T1000 (cell line): ENCODE measurements around the gene CLDN5.

Source experiments
- DNase-seq: peaks from one replicate; lab custom pipeline; 2025; ENCODE audit warnings: mixed read lengths; lab: John Stamatoyannopoulos, UW

The CLDN5 gene

DNA sequence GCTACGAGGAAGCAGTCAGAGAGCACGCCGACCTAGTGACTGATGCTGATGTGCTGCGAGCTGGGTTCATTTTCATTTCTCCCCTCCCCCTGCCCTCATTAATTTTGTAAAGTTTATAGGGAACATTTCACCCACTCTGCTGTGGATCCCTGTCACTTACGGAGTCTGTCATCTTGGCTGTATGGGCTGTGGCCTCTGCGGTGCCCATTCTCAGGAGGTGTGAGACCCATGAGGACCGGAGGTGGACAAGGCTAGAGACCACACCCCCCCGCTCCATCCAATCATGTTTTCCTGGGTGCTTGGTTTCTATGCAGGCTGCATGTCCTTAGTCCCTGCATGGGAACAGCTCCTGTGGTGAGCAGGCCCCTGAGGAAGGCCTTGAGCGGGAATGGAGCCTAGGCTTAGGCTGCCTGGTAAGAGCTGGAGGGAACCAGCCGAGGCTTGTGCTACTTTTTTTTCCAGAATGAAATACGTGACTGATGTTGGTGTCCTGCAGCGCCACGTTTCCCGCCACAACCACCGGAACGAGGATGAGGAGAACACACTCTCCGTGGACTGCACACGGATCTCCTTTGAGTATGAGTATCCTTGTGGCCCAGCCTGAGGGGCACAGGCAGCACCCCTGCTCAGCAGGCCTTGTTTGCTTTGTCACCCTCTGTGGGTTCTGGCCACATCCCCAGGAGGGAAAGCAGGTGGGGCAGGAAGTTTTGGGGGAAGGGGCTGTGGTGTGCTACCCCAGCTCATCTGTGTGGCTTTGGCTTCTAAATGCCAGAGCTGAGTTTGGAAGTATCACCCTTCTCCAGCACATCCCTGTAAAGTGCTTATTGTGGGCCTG lies 19.1 kb downstream of the CLDN5 start:
- no peak for DNase-seq

DNA sequence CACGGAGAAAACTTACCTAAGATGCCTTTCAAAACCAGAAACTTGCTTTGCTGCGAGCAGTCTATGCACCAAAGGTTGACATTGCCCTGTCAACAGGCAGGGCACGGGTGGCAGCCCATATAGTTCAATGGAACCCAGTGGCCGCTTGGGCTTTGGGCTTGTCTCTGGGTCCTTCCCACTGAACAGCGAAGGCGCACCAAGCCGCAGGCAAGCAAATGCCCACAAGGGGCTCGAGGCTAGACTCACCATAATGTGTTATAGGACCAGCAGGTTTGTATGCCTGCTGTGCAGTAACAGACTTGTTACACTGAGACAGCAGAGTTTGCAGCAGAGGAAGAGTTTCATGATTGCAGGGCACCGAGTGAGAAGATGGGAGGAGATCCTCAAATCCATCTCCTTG lies 20.3 kb downstream of the CLDN5 start:
- no peak for DNase-seq

DNA sequence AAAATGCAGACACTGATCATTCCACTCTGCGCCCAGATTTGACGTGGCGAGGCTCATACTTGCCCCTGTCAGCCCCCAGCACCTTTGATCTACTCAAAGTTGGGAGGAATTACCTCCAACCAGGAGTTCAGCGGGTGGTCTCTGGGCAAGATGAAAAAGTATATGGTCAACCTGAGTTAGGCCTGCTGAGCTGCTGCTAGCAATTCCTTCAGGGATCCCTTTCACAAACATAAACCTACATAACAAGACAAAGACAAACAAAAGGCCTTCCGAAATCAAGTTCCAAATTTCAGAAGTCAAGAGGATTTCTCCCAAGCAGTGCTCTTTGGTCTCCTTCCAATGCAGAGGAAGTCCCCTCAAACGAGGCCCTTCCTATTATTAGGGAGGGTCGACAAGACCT lies 20.8 kb downstream of the CLDN5 start:
- no peak for DNase-seq

DNA sequence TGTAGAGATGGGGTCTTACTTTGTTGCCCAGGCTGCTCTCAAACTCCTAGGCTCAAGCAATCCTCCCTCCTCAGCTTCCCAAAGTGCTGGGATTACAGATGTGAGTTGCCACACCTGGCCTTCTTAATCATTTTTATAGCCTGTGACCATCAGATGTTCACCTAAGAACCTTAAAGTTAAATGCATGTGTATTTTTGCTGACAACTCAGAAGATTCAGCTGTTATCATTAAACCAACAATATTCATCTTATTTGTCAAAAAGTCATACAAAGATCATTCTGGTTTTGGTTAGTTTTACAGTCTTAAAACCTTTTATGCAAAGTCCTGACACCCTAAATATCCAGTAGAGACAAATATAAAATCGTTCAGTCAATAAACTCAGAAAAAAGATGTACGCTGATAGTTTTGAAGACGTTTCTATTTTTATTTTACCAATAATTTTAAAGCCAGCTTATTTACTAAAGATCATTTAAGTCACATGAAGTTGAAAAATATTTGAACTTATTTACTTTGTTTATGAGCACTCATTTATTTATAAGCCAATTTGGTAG lies 22.2 kb downstream of the CLDN5 start:
- no peak for DNase-seq

DNA sequence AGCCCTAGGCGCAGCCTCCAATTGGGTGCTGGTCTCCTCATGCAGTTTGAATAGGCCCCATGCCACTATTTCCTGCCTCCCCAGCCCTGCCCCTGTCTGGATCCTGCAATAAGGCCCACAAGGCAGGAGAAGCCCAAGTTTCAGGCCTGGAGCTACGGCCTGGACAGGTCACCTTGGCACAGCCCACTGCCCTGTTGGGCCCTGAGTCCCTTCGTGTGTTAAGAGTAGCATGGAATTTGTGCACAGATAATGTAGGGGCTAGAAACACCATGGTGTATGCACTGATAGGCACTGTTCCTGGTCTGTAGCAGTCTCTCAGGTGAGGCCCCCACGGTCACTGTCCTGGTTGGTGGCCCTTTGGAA lies 24.3 kb downstream of the CLDN5 start:
- no peak for DNase-seq

GRCh38 chr22:19499236-19499879 lies 24.9 kb downstream of the CLDN5 start:
- no peak for DNase-seq

DNA sequence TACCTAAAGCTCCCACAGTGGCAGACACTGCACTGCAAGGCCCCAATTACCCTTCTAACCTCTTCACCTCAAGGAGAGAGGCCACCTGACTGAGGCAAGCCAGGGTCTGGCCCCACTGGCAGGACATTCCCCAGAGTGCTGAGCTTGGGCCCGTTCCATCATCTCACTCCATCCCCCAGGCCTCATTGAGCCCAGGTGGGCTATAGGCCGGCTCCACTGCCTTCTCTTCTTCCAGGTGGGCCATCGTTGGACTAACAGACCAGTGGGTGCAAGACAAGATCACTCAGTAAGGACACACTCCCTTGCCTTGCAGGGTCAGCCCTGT lies 25.4 kb downstream of the CLDN5 start:
- DNase-seq, result no peak

DNA sequence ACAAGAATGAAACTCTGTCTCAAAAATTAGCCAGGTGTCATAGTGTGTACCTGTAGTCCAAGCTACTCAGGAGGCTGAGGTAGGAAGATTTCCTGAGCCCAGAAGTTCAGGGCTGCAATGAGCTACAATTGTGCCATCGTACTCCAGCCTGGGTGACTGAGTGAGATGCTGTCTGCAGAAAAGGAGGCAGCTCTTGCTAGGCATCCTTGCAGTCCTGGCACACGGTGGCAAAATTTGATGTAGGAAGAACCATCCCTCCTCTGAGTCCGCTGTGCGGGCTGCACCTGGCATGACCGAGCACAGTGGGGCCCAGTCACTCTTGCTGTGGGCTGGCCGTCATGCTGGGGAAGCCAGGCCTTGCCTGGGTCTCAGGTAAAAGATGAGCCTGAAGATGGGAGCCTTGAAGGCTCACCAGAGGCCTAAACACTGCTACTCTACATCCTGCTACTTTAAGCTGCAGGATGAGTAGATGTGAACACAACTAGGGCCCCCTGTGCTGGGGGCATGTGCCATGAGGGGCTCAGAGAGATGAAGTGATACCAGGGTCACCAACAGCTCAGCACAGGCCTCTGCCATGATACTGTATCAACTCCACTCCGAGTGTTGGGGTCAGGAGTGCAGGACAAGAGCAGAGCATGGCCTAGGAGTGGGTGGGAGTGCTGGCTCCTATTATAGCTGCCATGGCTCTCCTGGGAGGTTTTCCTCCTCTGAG lies 25.9 kb downstream of the CLDN5 start:
- no peak for DNase-seq

DNA sequence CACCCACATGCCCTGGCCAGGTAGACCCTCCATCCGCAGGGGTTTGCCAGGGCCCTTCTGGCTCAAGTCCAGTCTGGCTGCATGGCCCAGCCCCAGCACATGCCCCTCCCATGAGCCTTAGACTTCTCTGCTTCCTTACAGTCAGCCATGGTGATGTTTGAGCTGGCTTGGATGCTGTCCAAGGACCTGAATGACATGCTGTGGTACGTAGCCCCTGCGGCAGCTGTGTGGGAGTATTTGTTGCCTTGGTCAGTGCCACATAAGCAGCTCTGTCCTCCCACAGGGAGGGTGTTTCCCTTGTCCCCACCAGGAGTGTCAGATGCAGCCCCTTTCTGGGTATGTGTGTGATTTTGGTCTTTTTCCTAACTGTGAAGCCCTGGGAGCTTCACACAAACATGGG lies 27.0 kb downstream of the CLDN5 start:
- no peak for DNase-seq

DNA sequence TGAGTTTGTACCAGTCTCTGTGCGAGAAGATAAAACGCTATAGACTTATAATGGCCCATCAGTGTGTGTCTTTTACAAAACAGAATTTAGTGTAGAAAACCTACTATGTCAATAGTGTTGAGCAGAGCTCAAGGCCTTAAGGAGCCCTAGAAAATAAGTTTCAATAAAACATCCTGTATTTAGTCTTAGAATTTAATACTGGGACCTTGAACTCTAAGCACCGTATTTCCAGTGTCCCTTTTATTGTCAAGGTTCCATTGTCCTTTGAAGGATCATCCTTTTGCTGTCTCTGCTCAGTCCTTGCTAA lies 27.9 kb downstream of the CLDN5 start:
- no peak for DNase-seq

DNA sequence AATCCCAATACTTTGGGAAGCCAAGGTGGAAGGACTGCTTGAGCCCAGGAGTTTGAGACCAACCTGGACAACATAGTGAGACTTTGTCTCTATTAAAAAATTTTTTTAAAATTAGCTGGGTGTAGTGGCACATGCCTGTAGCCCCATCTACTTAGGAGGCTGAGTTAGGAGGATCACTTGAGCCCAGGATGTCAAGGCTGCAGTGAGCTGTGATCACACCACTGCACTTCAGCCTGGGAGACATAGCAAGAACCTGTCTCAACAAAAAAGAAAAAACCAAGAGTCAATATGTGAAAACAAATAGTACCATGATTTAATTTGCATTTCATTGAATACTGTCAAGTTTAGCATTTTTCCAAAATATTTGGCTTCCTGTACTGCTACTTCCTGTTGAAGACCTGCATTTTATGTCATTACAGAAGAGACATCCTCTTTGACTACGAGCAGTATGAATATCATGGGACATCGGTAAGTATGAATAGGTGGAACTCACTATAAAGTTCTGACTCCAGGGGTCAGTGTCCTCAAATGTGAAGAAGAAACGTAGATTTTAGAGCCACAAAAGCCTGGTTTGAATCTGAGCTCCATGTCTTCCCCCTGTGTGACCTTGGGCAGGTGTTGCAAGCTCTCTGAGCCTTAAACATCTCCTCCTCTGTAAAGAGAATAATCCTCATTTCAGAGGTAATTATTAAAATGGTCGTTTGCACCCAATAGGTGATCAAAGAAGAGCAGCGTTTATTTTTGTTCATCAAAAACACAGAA lies 28.5 kb downstream of the CLDN5 start:
- DNase-seq, result no peak

- DNase-seq, result no peak
Observed at GRCh38 chr22:19494676-19495173, 29.5 kb downstream of the CLDN5 start.

DNA sequence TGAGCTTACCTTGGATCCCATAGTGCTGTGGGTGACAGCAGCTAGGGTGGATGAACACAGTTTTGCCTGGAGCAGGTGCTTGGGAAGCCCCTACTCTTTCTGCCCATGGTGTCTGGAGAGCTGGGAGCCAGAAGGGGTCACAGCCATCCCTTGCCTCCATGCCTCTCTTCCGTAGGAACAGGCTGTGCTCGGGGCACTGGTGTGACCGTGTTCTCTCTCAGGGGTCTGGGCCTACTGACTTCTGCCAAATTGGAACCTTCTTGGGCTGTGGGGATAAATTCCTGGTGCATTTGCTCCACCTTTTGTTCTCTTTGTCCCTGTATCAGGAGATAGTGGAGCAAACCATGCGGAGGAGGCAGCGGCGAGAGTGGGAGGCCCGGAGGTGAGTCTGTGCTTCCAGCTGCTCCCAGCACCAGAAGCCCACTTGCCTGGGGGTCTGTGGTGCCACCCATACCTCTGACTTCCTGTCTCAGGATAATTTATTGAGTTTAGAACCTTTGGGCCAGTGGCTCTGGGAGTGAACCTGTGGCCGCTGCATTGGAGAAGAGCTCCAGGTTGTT lies 30.1 kb downstream of the CLDN5 start:
- no peak for DNase-seq

DNA sequence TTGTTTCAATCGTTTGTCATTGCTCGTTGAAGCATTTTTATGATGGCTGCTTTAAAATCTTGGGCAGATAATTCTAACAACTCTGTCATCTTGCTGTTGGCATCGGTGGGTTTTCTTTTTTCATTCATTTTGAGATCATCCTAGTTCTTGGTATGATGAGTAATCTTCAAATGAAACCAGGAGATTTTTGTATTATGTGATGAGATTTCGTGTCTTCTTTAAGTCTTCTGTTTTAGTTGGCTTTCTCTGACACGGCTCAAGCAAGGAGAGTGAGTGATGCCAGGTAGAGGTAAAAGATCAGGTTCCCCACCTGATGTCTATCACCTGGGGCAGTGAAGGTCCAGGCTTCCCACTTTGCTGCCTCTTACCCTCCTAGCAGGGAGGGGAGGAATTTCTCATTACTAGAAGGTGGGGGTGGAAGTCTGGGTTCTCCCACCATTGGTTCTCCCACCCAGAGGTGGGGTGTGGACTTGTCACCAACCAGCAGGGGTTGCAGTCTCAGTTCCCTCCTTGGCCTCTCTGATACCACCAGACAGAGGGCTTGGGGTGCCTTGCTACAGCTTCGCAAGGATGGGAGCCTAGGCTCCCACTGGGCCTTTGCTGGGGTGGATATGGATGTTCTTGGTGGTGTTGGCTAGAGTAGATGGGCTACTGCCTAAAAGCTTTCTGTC lies 31.6 kb downstream of the CLDN5 start:
- DNase-seq, result no peak

- DNase-seq, result no peak
Observed at GRCh38 chr22:19490628-19491230, 33.5 kb downstream of the CLDN5 start.

GRCh38 chr22:19488884-19489843 lies 35.0 kb downstream of the CLDN5 start:
- no peak for DNase-seq

GRCh38 chr22:19488285-19488684 lies 35.9 kb downstream of the CLDN5 start:
- DNase-seq, result no peak

DNA sequence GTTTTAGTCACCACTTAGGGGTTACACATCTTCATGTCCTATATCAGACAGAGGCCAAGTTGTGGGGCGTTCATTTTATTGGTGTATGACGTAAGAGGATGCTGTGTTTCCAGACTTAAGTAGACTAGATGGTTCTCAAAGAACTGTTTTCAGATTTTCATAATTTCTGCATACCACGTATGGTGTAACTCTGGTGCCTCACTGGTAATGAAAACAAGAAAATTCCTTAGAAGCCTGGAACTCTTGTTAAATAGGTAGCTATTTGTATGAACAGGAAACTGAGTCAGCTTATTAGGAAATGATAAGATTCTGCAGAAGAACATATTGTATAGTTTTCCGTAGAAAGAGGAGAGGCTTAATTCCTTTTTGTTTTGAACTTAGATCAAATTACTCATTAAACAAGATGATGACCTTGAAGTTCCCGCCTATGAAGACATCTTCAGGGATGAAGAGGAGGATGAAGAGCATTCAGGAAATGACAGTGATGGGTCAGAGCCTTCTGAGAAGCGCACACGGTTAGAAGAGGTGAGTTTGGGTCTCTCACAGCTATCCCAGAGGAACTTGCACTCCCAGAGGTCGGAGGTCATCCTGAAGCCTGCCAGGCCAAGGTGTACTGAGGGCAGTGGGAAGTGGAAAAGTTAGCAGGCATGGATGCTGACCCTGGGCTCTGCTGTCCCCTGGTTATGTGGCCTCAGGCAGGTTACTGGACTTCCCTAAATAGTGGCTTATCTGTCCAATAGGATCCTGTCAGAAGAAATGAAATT lies 40.5 kb downstream of the CLDN5 start:
- DNase-seq, result no peak

DNA sequence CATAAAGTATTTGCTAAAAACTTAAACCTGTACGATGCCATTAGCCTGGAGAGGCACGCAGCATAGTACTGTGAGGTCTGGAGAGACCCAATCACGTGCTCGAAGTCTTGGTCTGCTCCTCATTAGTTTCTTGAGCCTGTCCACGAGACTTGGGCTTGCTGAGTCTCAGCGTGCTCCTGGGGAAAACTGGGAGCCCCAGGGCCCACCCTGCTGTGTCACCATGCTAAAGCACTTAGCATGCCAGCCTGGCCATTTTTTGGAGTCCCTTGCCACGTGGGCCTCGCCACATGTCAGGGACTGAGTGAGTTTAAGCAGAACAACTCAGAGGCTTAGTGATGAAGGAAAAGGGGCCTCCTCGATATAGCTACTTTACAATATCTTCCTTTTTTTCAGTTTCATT lies 41.9 kb downstream of the CLDN5 start:
- DNase-seq, result no peak
